Lower leg skin (tissue), 3 donors: ENCODE results near the gene CFAP74.

ENCODE experiments used
- CTCF ChIP-seq, 3 donors: fragments of 450-650 bp; IDR thresholded peaks; one replicate each; pipeline ENCODE4 v1.5.1; 2016; ENCODE audit warnings: antibody characterized with exemption in 3 of 3, mild to moderate bottlenecking in 3 of 3, moderate library complexity in 2 of 3
- POLR2A ChIP-seq, 2 donors: fragments of 450-650 bp; IDR thresholded peaks; one replicate each; pipeline ENCODE4 v1.6.1; 2016 to 2017; ENCODE audit warnings: antibody characterized with exemption in 2 of 2, mild to moderate bottlenecking in 1 of 2, moderate library complexity in 1 of 2

- TF ChIP-seq POLR2A (IDR thresholded peaks at IDR 0.05) (no peak), CTCF (IDR thresholded peaks at IDR 0.05) (no peak)
These were observed 24.0 kb downstream of the CFAP74 start for GRCh38 chr1:1979482-1980165.
